GM10248 (cell line): Measurements from ENCODE around the gene TFIP11.
"Not testable (repeated sequence)": the region's sequence is repeated elsewhere in the genome, so short reads cannot be mapped to it uniquely, and the experiment has no call there.

Experiments used
- CTCF ChIA-PET: fragments of 300-600 bp; sonication (Branson Sonifier 250); formaldehyde crosslinking; extraction: SDS; loops from one replicate; lab custom pipeline; 2021; ENCODE audit warnings: antibody characterized with exemption; lab: Yijun Ruan, JAX
- POLR2A ChIA-PET: fragments of 350-650 bp; sonication (Branson Sonifier 250); formaldehyde crosslinking; extraction: SDS; loops from one replicate; lab custom pipeline; 2020; ENCODE audit warnings: antibody characterized with exemption; lab: Yijun Ruan, JAX
- DNase-seq: peaks from one replicate; pipeline ENCODE4 v3.0.0; 2012; ENCODE audit errors: extremely low spot score
- CTCF ChIP-seq: IDR thresholded peaks from 2 replicates; pipeline ENCODE4 v1.5.1; 2012; ENCODE audit warnings: mild to moderate bottlenecking, low read depth; ENCODE audit errors: extremely low read depth, missing control alignments, control extremely low read depth

The TFIP11 gene

GRCh38 chr22:26536056-26536761 lies 23.9 kb upstream of the TFIP11 start:
- ChIA-PET CTCF (interaction anchor here (0.8 to 1.1 kb wide), 5 partner anchors 10 to 137 kb away, joined by 3 read pairs; no protein-coding TSS in a partner anchor), POLR2A (no interaction called here)
- no peak for DNase-seq
- TF ChIP-seq CTCF = no peak

- TF ChIP-seq CTCF = no peak
- CTCF ChIA-PET = interaction anchor here (0.8 to 1.1 kb wide), 3 partner anchors 22 to 137 kb away, joined by 3 read pairs; no protein-coding TSS in a partner anchor
- DNase-seq = no peak
- POLR2A ChIA-PET = no interaction called here
Measured at GRCh38 chr22:26535603-26535908, 23.3 kb upstream of the TFIP11 start.

GRCh38 chr22:26534874-26535602 lies 22.8 kb upstream of the TFIP11 start:
- no peak for DNase-seq
- ChIA-PET POLR2A (no interaction called here), CTCF (interaction anchor here (0.8 to 1.1 kb wide), 2 partner anchors 22 to 138 kb away, joined by 3 read pairs; no protein-coding TSS in a partner anchor)
- TF ChIP-seq CTCF = no peak

- ChIA-PET POLR2A (no interaction called here), CTCF (interaction anchor here (1.6 kb wide), 1 partner anchor 10 kb away, joined by 6 read pairs; no protein-coding TSS in a partner anchor)
- DNase-seq = no peak
- TF ChIP-seq CTCF = no peak
Measured at GRCh38 chr22:26534171-26534855, 22.0 kb upstream of the TFIP11 start.

GRCh38 chr22:26529345-26529744 lies 17.1 kb upstream of the TFIP11 start:
- ChIA-PET CTCF (no interaction called here), POLR2A (no interaction called here)

GRCh38 chr22:26528518-26528917 lies 16.2 kb upstream of the TFIP11 start:
- DNase-seq, POLR2A ChIA-PET: not testable (repeated sequence)
- CTCF ChIA-PET = interaction anchor here (0.8 kb wide), 1 partner anchor 137 kb away, joined by 3 read pairs; no protein-coding TSS in a partner anchor

More at GRCh38 chr22:26529345-26529744, 17.1 kb upstream of the TFIP11 start:
- DNase-seq = no peak
- TF ChIP-seq CTCF = no peak
